Erythroblast (primary cell): ENCODE data around the gene RPH3AL.
"Not testable (repeated sequence)": the region's sequence is repeated elsewhere in the genome, so short reads cannot be mapped to it uniquely, and the experiment has no call there.

ENCODE experiments used
- DNase-seq, 2 experiments: peaks; one replicate each; lab custom pipeline; 2025; lab: John Stamatoyannopoulos, UW
- GATA1 ChIP-seq: IDR thresholded peaks from 2 replicates; pipeline ENCODE4 v1.6.1; 2011; ENCODE audit warnings: low read depth, mild to moderate bottlenecking, control low read depth, low read length, moderate library complexity
- POLR2A ChIP-seq: IDR thresholded peaks from 2 replicates; pipeline ENCODE4 v1.6.1; 2011; ENCODE audit warnings: mild to moderate bottlenecking, low read length

Gene RPH3AL

GRCh38 chr17:214881-215331 is 137.7 kb downstream of the RPH3AL start:
- DNase-seq: no peak
- TF ChIP-seq POLR2A (no peak), GATA1 (no peak)

GRCh38 chr17:213286-214105 is 139.1 kb downstream of the RPH3AL start:
- DNase-seq: no peak
- no peak for TF ChIP-seq GATA1

GRCh38 chr17:210402-210801 is 142.2 kb downstream of the RPH3AL start:
- DNase-seq: no peak
- TF ChIP-seq POLR2A (no peak), GATA1 (no peak)

- TF ChIP-seq POLR2A (no peak), GATA1 (no peak)
- DNase-seq: no peak
Measured at GRCh38 chr17:208429-208828, 144.2 kb downstream of the RPH3AL start.

GRCh38 chr17:207775-208174 is 144.8 kb downstream of the RPH3AL start:
- TF ChIP-seq POLR2A (no peak), GATA1 (no peak)
- DNase-seq: no peak

- no peak for DNase-seq
- TF ChIP-seq GATA1 (no peak), POLR2A (no peak)
Measured at GRCh38 chr17:206941-207560, 145.6 kb downstream of the RPH3AL start.

GRCh38 chr17:206484-206883 is 146.1 kb downstream of the RPH3AL start:
- DNase-seq: not testable (repeated sequence)

- TF ChIP-seq GATA1 (no peak), POLR2A (no peak)
- DNase-seq: no peak
Measured at GRCh38 chr17:205817-206216, 146.8 kb downstream of the RPH3AL start.

- no peak for DNase-seq
- TF ChIP-seq GATA1: no peak
- no peak for TF ChIP-seq POLR2A
Measured at GRCh38 chr17:205148-205669, 147.4 kb downstream of the RPH3AL start.

GRCh38 chr17:204427-205147 is 148.0 kb downstream of the RPH3AL start:
- DNase-seq: no peak
- no peak for TF ChIP-seq POLR2A
- no peak for TF ChIP-seq GATA1

GRCh38 chr17:202501-202951 is 150.1 kb downstream of the RPH3AL start:
- no peak for TF ChIP-seq GATA1
- no peak for TF ChIP-seq POLR2A
- DNase-seq: no peak

- DNase-seq: not testable (repeated sequence)
Measured at GRCh38 chr17:201736-202135, 150.9 kb downstream of the RPH3AL start.

- not testable (repeated sequence) for DNase-seq
Measured at GRCh38 chr17:201257-201656, 151.3 kb downstream of the RPH3AL start.

- DNase-seq: no peak
- TF ChIP-seq GATA1: no peak
- TF ChIP-seq POLR2A: no peak
Measured at GRCh38 chr17:200586-200985, 152.0 kb downstream of the RPH3AL start.
